GM21528 (cell line): ENCODE results near the gene MACROD2.

Source experiments
- ATAC-seq: cut with Tn5 transposase; IDR thresholded peaks from one replicate; pipeline ENCODE4 v1.9.1; 2021; ENCODE audit warnings: mild to moderate bottlenecking, moderate library complexity; ENCODE audit not compliant: unreplicated experiment, low FRiP score

MACROD2 gene

GRCh38 chr20:16058268-16058667 is 2063.0 kb downstream of the MACROD2 start:
- ATAC-seq, result no peak

DNA sequence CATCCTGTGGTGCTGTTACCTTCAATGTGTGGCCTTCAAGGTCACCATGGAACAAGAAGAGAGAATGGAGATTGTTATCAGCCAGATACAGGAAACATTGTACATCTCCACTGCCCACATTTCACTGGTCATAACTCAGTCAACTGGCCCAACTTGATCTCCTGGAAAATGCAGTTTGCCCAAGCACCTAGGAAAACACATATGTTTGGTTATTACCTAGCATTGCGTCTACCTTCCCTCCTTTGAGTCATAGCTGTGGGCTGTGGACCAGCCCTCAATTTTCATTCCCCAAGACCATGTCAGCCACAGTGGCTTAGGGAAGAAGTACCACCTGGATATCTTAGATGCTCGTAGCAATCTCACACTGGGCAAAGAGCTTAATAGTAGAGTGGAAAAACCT is 2064.5 kb downstream of the MACROD2 start:
- no peak for ATAC-seq

GRCh38 chr20:16061351-16061750 is 2066.0 kb downstream of the MACROD2 start:
- ATAC-seq, result no peak

- no peak for ATAC-seq
These were observed 2067.6 kb downstream of the MACROD2 start for GRCh38 chr20:16062661-16063581.

- ATAC-seq, result no peak
These were observed 2068.6 kb downstream of the MACROD2 start for GRCh38 chr20:16063881-16064280.

DNA sequence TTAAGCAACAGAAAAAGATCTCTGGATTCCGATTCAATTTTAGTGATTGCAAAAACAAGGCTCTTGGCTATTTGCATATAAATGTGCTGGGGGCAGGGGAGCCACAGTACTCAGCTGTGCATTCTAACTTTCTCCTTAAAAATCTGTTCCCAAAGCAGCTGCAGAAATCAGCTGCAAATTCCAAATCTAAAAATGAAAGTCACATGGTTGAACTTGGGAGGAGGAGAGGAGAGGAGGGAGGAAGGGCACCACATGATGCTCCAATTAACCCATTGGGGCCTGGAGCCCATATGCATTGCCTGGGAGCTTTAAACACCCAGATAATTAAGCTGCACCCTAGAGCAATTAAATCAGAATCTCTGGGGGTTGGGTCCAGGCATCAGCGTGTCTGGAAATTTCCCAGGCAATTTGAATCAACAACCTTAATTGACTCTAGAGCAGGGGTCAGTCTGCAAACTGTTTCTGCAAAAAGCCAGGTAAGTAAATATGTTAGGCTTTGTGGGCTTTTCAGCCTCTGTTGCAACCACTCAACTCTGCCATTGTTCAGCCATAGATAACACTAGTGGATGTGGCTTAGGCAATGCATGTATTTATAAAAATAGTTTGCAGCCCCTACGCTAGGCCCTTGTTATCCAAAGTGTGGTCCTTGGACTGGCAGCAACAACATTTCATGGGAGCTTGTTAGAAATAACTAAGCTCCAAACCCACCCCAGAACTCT is 2069.8 kb downstream of the MACROD2 start:
- ATAC-seq, result no peak

DNA sequence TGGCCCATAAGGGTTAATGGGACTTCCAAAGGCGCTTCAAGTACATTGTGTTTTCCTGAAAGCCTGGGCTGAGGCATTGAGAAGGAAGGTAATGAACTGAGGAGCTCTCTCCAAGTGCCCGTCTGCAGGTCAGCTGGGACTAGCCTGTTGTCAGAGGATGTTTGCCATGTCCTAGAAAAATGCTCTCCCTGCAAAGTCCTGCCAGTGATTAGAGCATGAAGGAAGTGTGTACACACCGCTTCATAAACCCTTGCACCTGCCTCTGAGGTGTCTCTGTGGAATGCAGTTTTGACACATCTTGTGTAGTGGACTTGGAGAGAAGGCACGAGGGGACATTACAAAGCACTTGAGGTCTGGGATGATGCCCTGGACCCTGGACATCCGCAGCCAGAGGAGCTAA is 2071.3 kb downstream of the MACROD2 start:
- ATAC-seq, result no peak

- peak; percentile 89 for ATAC-seq
These were observed 2074.2 kb downstream of the MACROD2 start for GRCh38 chr20:16069389-16070010.

- no peak for ATAC-seq
These were observed 2076.9 kb downstream of the MACROD2 start for GRCh38 chr20:16072220-16072619.

DNA sequence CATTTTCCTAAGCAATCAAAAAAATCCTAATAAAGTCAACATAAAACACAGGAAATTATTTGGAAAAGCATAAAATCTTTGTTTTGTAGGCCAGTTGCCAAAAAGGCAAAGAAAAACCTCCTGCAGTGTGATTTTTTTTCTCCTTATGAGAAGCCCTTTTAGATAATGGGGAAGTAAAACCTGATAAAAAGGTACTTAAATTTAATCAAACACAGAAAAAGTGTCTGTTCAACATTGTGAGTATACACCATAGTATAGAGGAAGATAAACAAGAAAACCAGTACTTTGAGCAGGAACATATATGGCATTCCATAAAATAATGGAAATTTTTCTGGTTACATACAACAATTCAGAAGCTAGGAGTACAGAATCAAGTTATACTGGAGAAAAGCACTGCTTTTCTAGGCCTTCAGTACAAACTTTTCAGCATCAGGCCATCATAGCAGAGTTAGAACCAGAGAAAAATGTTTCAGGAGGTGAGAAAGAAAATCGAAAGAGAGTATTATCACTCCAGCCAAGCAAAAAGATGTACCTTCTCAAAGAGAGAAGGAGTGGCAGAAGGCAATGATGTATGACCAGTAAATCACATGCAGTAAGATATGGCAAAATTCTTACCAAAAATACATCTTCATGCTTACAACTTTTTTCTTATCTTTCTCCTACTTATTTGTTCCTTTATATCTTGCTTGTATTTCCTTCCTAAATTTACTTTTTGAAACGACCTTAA is 2083.0 kb downstream of the MACROD2 start:
- ATAC-seq, result no peak

- no peak for ATAC-seq
These were observed 2086.1 kb downstream of the MACROD2 start for GRCh38 chr20:16081421-16081820.

DNA sequence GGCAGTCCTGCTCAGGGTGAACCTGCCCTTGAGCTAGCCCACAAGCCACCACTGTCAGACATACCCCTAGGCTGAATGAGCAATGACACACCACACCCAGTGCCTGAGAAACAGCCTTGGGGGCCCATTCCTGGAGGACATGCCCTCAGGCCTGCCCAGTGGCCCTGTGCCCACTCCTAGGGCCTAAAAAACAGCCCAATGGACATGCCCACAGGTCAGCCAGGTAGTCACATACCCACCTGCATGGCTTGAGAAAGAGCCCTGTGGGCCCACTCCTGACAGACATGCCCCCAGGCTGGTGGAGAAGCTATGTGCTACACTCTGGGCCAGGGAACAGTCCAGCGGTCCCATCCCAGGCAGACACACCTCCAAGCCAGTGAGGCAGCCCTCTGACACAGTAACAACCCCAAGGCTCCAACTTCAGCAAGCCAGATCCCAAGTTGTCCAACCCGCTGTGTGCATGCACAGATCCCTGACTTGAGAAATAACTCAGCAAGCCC is 2086.8 kb downstream of the MACROD2 start:
- no peak for ATAC-seq

DNA sequence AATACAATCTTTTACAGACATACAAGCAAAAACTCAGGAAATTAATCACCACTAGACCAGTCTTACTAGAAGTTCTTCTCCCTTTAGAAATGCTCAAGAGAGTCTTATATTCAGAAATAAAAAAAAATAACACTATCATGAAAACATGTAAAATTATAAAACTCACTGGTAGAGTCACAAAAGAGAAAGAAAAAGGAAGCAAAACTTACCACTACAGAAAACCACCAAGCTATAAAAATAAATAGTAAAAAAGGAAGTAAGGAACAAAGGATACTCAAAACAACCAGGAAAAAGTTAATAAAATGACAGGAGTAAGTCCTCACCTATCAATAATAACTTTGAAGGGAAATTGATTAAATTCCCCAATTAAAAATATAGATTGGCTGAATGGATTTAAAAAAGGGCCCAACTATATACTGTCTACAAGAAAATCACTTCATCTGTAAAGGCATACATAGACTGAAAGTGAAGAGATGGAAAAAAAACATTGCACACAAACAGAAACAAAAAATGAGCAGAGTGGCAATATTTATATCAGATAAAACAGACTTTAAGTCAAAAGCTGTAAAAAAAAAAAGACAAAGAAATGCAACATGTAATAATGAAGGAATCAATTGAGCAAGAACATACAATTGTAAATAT is 2088.4 kb downstream of the MACROD2 start:
- no peak for ATAC-seq

- no peak for ATAC-seq
These were observed 2099.9 kb downstream of the MACROD2 start for GRCh38 chr20:16095226-16095625.

DNA sequence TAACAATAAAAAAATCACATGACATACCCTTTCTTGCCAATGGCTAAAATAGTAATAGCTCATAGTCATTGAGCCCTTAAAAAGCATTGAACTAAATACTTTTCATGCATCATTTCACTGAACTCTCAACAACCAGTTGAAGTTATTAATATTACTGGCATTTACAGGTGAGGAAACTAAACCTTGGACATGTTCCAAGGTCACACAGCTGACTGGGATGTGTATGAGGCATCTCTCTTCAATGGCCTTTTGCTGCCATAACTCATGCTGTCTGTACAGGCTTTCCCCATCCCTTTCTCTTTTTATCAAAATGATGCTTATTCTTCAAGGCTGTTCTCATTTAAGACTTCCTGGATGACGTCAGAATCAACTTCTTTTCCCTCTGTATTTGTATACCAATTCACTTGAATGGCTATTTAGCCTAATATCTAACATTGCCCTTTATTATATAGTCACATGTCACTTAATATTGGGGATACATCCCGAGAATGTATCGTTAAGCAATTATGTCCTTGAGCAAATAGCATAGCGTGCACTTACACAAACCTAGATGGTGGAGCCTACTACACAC is 2101.5 kb downstream of the MACROD2 start:
- no peak for ATAC-seq

DNA sequence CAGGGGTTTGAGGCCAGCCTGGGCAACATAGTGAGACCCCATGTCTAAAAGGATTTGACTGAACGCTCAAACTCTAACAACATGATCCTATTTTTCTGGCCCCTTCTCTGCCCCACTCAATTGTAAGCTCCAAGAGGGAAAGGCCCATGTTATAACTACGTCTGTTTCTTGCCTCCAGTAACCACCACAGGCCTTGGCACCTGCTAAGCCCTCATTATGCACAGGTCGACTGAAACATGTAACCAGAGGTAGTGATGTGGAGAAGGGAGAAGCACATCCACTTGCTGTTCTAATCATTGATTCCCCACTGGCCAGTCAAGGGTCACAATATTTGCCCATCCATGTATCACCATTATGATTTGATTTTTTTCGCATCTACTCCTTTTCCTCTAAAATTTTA is 2102.5 kb downstream of the MACROD2 start:
- no peak for ATAC-seq

GRCh38 chr20:16098890-16099639 is 2103.7 kb downstream of the MACROD2 start:
- no peak for ATAC-seq

- no peak for ATAC-seq
These were observed 2104.8 kb downstream of the MACROD2 start for GRCh38 chr20:16100111-16100510.

DNA sequence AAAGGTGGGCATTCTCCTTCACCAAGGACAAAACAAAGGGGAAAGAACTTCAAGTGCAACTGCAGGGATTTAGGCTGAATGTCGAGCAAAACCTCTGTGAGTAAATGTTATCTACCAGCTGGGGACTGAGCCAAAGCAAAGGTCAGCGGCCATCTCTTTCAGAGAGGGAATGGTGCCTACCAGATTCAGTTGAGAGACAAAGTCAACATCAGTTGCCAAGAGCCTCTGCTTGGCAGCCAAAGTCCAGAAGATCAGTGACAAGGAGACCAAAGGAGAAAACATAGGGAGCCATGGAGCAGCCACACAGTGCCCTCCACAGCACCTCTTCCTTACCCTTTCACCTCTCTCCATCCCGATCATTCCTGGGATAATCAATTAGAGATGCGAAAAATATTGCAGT is 2105.5 kb downstream of the MACROD2 start:
- ATAC-seq, result no peak
